H1 (cell line): ENCODE measurements around the gene SPEM1. TPM values are rescaled to one million over a fixed set of nuclear protein-coding genes. Genes with fewer than 3 reads are reported as not detected.
A peak's percentile ranks its signal among the peaks of the same experiment; 100 is the strongest.

Experiments
- CTCF ChIA-PET: fragments of 300-600 bp; sonication (Branson Sonifier 250); formaldehyde crosslinking; loops from one replicate; lab custom pipeline; 2021; ENCODE audit not compliant: partially characterized antibody; lab: Charles Lee
- POLR2A ChIA-PET: fragments of 300-600 bp; sonication (Branson Sonifier 250); formaldehyde crosslinking; loops from one replicate; lab custom pipeline; 2021; ENCODE audit warnings: inconsistent platforms; ENCODE audit not compliant: partially characterized antibody; lab: Charles Lee
- DNase-seq, 2 experiments: peaks; one replicate each; pipeline versions ENCODE4 v3.0.0 to v3.0.0-alpha.2; 2010 to 2022; ENCODE audit warnings: low spot score in 2 of 2, low read depth in 1 of 2, mixed read lengths in 1 of 2
- FAIRE-seq: peaks from 2 replicates; lab custom pipeline; 2011; peaks lifted over from hg19 to GRCh38; lab: Jason Lieb, UNC
- H2AFZ ChIP-seq: 2 replicates; pipeline ENCODE4 v1.8.1; 2012; ENCODE audit warnings: low read length, inconsistent platforms
- H2AK5ac ChIP-seq: 2 replicates; pipeline ENCODE4 v1.6.1; 2013; ENCODE audit warnings: low read depth, low read length
- H2BK120ac ChIP-seq: replicated peaks from 2 replicates; pipeline ENCODE3; 2013; ENCODE audit warnings: low read depth, low read length, inconsistent platforms
- H2BK12ac ChIP-seq: 2 replicates; pipeline ENCODE4 v1.6.1; 2013; ENCODE audit warnings: low read depth, low read length
- H2BK15ac ChIP-seq: 2 replicates; pipeline ENCODE4 v1.6.1; 2013; ENCODE audit warnings: low read length
- H2BK20ac ChIP-seq: 2 replicates; pipeline ENCODE4 v1.6.1; 2013; ENCODE audit warnings: low read length
- H2BK5ac ChIP-seq: 2 replicates; pipeline ENCODE4 v1.6.1; 2013; ENCODE audit warnings: low read depth, low read length
- H3K14ac ChIP-seq: 2 replicates; pipeline ENCODE4 v1.6.1; 2013; ENCODE audit warnings: inconsistent platforms; ENCODE audit not compliant: insufficient read length
- H3K18ac ChIP-seq: 2 replicates; pipeline ENCODE4 v1.6.1; 2013; ENCODE audit warnings: low read length; ENCODE audit errors: extremely low read depth
- H3K23ac ChIP-seq: 2 replicates; pipeline ENCODE4 v1.6.1; 2013; ENCODE audit warnings: inconsistent platforms; ENCODE audit not compliant: insufficient read length
- H3K23me2 ChIP-seq: 2 replicates; pipeline ENCODE4 v1.6.1; 2013; ENCODE audit warnings: low read depth, low read length
- H3K27ac ChIP-seq: 2 replicates; pipeline ENCODE4 v1.6.1; 2011; ENCODE audit warnings: low read depth, low read length, inconsistent platforms
- H3K27me3 ChIP-seq, 4 experiments: replicated peaks in 1 of 4; 1 replicate in 1 of 4; 2 replicates in 3 of 4; pipeline versions ENCODE4 v1.6.1 to v1.8.1; 2011 to 2013; ENCODE audit warnings: low read length in 3 of 4, mild to moderate bottlenecking in 3 of 4, inconsistent platforms in 2 of 4, mixed read lengths in 2 of 4, moderate library complexity in 1 of 4; ENCODE audit not compliant: control insufficient read depth in 3 of 4, insufficient read depth in 3 of 4; ENCODE audit errors: extremely low read depth in 1 of 4
- H3K36me3 ChIP-seq, 4 experiments: 2 replicates each; pipeline versions ENCODE4 v1.6.1 to v1.8.1; 2011 to 2013; ENCODE audit warnings: mild to moderate bottlenecking in 4 of 4, low read length in 3 of 4, moderate library complexity in 2 of 4, control low read depth in 1 of 4, inconsistent platforms in 1 of 4; ENCODE audit not compliant: insufficient read depth in 4 of 4, control insufficient read depth in 2 of 4
- H3K4ac ChIP-seq: replicated peaks from 2 replicates; pipeline ENCODE3; 2013; ENCODE audit warnings: low read length, low read depth, mixed read lengths, inconsistent platforms; ENCODE audit not compliant: insufficient read length
- H3K4me1 ChIP-seq, 4 experiments: replicated peaks in 1 of 4; 1 replicate in 1 of 4; 2 replicates in 3 of 4; pipeline versions ENCODE4 v1.6.1 to v1.8.1; 2011 to 2013; ENCODE audit warnings: low read length in 3 of 4, inconsistent platforms in 2 of 4, mixed read lengths in 1 of 4; ENCODE audit not compliant: insufficient read depth in 4 of 4, control insufficient read depth in 3 of 4
- H3K4me2 ChIP-seq, 2 experiments: 2 replicates each; pipeline versions ENCODE4 v1.6.1 to v1.8.1; 2011 to 2013; ENCODE audit warnings: low read depth in 2 of 2, low read length in 2 of 2, control low read depth in 1 of 2, inconsistent platforms in 1 of 2, mild to moderate bottlenecking in 1 of 2; ENCODE audit not compliant: insufficient read depth in 1 of 2
- H3K4me3 ChIP-seq, 4 experiments: fragments of 200-600, 300-600 bp in 1 of 4; sonication (generic), shearing (Covaris generic), sonication (Bioruptor Twin) in 1 of 4; 2 replicates each; pipeline versions ENCODE4 v1.5.1 to v1.8.1; 2011 to 2016; ENCODE audit warnings: low read length in 4 of 4, low read depth in 3 of 4, control low read depth in 2 of 4, inconsistent platforms in 2 of 4, mild to moderate bottlenecking in 2 of 4, mixed read lengths in 1 of 4, moderate library complexity in 1 of 4; ENCODE audit not compliant: insufficient read depth in 2 of 4; ENCODE audit errors: extremely low read depth in 1 of 4
- H3K56ac ChIP-seq: replicated peaks from 2 replicates; pipeline ENCODE3; 2013; ENCODE audit warnings: low read depth, mild to moderate bottlenecking, mixed read lengths, low read length, inconsistent platforms; ENCODE audit not compliant: insufficient read length
- H3K79me1 ChIP-seq: 2 replicates; pipeline ENCODE4 v1.6.1; 2013; ENCODE audit warnings: low read depth, low read length, control low read depth
- H3K79me2 ChIP-seq, 2 experiments: 2 replicates each; pipeline versions ENCODE4 v1.6.1 to v1.8.1; 2012 to 2013; ENCODE audit warnings: low read length in 2 of 2, mild to moderate bottlenecking in 2 of 2, inconsistent platforms in 1 of 2; ENCODE audit not compliant: insufficient read depth in 2 of 2, control insufficient read depth in 1 of 2
- H3K9ac ChIP-seq, 4 experiments: replicated peaks in 1 of 4; 1 replicate in 1 of 4; 2 replicates in 3 of 4; pipeline versions ENCODE4 v1.6.1 to v1.8.1; 2011 to 2013; ENCODE audit warnings: low read depth in 3 of 4, low read length in 3 of 4, control low read depth in 2 of 4, mild to moderate bottlenecking in 2 of 4, moderate library complexity in 2 of 4, inconsistent platforms in 1 of 4; ENCODE audit errors: extremely low read depth in 1 of 4
- H3K9me3 ChIP-seq, 2 experiments: 2 replicates each; pipeline versions ENCODE4 v1.6.1 to v1.8.1; 2012 to 2013; ENCODE audit warnings: mild to moderate bottlenecking in 2 of 2, moderate library complexity in 2 of 2, control low read depth in 1 of 2, inconsistent platforms in 1 of 2, low read depth in 1 of 2, low read length in 1 of 2, mixed read lengths in 1 of 2; ENCODE audit not compliant: insufficient read depth in 2 of 2
- H4K20me1 ChIP-seq, 2 experiments: replicated peaks in 1 of 2; 2 replicates each; pipeline versions ENCODE3 to v1.8.1; 2011 to 2013; ENCODE audit warnings: inconsistent platforms in 2 of 2, low read length in 2 of 2, mild to moderate bottlenecking in 1 of 2; ENCODE audit not compliant: insufficient read depth in 2 of 2, control insufficient read depth in 1 of 2
- H4K5ac ChIP-seq: 2 replicates; pipeline ENCODE4 v1.6.1; 2013; ENCODE audit warnings: low read length, low read depth, mixed read lengths, inconsistent platforms; ENCODE audit not compliant: insufficient read length
- H4K8ac ChIP-seq: 2 replicates; pipeline ENCODE4 v1.8.0; 2013; ENCODE audit warnings: mild to moderate bottlenecking, moderate library complexity, low read length, inconsistent platforms; ENCODE audit not compliant: insufficient read depth; ENCODE audit errors: extremely low read depth
- H4K91ac ChIP-seq: replicated peaks from 2 replicates; pipeline ENCODE3; 2013; ENCODE audit warnings: low read length, mixed read lengths, inconsistent platforms; ENCODE audit not compliant: insufficient read length
- BRCA1 ChIP-seq: IDR thresholded peaks from 2 replicates; pipeline ENCODE4 v1.6.1; 2012; ENCODE audit warnings: low read depth, low read length, improper control_type of control experiment
- TEAD4 ChIP-seq: IDR thresholded peaks from 2 replicates; pipeline ENCODE4 v1.6.1; 2012; ENCODE audit warnings: low read depth, low read length, inconsistent platforms, mixed read lengths
- YY1 ChIP-seq: IDR thresholded peaks from 2 replicates; pipeline ENCODE4 v1.6.1; 2011; ENCODE audit warnings: low read depth, mild to moderate bottlenecking, low read length
- WGBS, 2 experiments: shearing (Covaris generic) in 1 of 2; methylation state at CpG; one replicate each; pipeline versions ENCODE4 v1.1.6 to v1.1.7; 2013 to 2015; ENCODE audit warnings: low lambda C conversion rate in 2 of 2, mixed read lengths in 2 of 2, inconsistent platforms in 1 of 2, low coverage in 1 of 2, missing lambda C conversion rate in 1 of 2; ENCODE audit not compliant: insufficient replicate concordance in 2 of 2, insufficient coverage in 1 of 2, insufficient read length in 1 of 2; ENCODE audit errors: extremely low coverage in 1 of 2, missing lambda C conversion rate in 1 of 2; 5-methylcytosine and 5-hydroxymethylcytosine counted together
- polyA plus RNA-seq, 7 experiments: library from polyadenylated mRNA; depleted of rRNA in 3 of 7; stranded (reverse) in 5 of 7; unstranded in 2 of 7; fragments of >200 nt in 5 of 7; fragments of 200-250 nt in 2 of 7; gene quantifications; 1 replicate in 5 of 7; 2 replicates in 1 of 7; 4 replicates in 1 of 7; pipeline versions ENCODE4 v1.2.1 to v1.2.3, GENCODE V29; 2011 to 2013; ENCODE audit warnings: missing spikeins in 2 of 7, mixed read lengths in 2 of 7
- total RNA-seq: library from RNA; stranded (reverse); fragmentation: NEBNext Ultra II Directional; extraction: Animal tissue kit (Norgen Biotek cat#: 25700); gene quantifications from 2 replicates; pipeline ENCODE4 v1.2.1, GENCODE V29; 2021

SPEM1 gene
- total and polyA plus RNA-seq, 2 of the 8 experiments (the other 6 are each of a cell fraction or from before 2014, with no cell fraction given): not detected

GRCh38 chr17:7466639-7467341 is 46.7 kb downstream of the SPEM1 start:
- H2BK15ac ChIP-seq: no peak overlapping the region
- no peak overlapping the region for H4K5ac ChIP-seq
- H3K79me1 ChIP-seq: peaks cover 2% of the 10 kb centered on the region
- H3K27ac ChIP-seq: no peak overlapping the region
- no peak overlapping the region for H3K9ac ChIP-seq
- H3K14ac ChIP-seq: no peak overlapping the region
- H3K27me3 ChIP-seq: no peaks in the 10 kb centered on the region
- ChIA-PET CTCF (interaction anchor here (1.0 to 1.6 kb wide), 7 partner anchors 9 to 92 kb away, joined by 3 to 8 read pairs (median 3); partner anchors contain the start of gene TNFSF13), POLR2A (interaction anchor here (0.8 to 13.8 kb wide), 6 partner anchors 15 to 116 kb away, joined by 3 to 200 read pairs (median 4); partner anchors contain the start of genes POLR2A, SLC35G6, TMEM256 and ZBTB4)
- no peak overlapping the region for H2AK5ac ChIP-seq
- no peak overlapping the region for H3K56ac ChIP-seq
- no peak overlapping the region for H3K18ac ChIP-seq
- peaks cover 0 to 1% of the 10 kb centered on the region in 2 experiments for H4K20me1 ChIP-seq
- no peak for FAIRE-seq
- 91% methylated on average over 16 of the region's 16 CpGs; no CpG with 5 or more reads in 1 of the 2 experiments for WGBS, 2 experiments
- no peak overlapping the region for H3K4me3 ChIP-seq
- DNase-seq: no peak
- H4K91ac ChIP-seq: no peak overlapping the region
- no peak overlapping the region for H2BK120ac ChIP-seq
- no peak overlapping the region for H3K4me2 ChIP-seq
- H2BK12ac ChIP-seq: no peak overlapping the region
- H3K79me2 ChIP-seq: no peaks in the 10 kb centered on the region; a peak in 1 of 4 replicates
- no peaks in the 10 kb centered on the region for H3K9me3 ChIP-seq
- H3K23ac ChIP-seq: no peak overlapping the region
- peaks cover 0 to 3% (median under 1%) of the 10 kb centered on the region in 4 experiments; a peak in 3 of 8 replicates for H3K36me3 ChIP-seq
- peak overlapping the region; percentile 57; the same call in 1 of the 2 replicates for H4K8ac ChIP-seq
- no peaks in the 10 kb centered on the region for H3K23me2 ChIP-seq
- H2BK20ac ChIP-seq: no peak overlapping the region
- H2BK5ac ChIP-seq: no peak overlapping the region; the same call in 1 of the 2 replicates
- H3K4ac ChIP-seq: no peak overlapping the region
- peak; percentile 83 for TF ChIP-seq YY1
- TF ChIP-seq TEAD4: no peak
- no peak for TF ChIP-seq BRCA1
- peaks cover 0 to 1% (median under 1%) of the 10 kb centered on the region in 4 experiments; a peak in 3 of 7 replicates for H3K4me1 ChIP-seq
- no peak overlapping the region for H2AFZ ChIP-seq
